GM12874 (cell line): ENCODE results near the gene KRTAP10-3.

ENCODE experiments used
- TF ChIP-seq, protein P1 (sequence below): IDR thresholded peaks from 2 replicates; pipeline ENCODE4 v1.5.1; 2011; ENCODE audit warnings: low read depth, mild to moderate bottlenecking, control low read depth, low read length, moderate library complexity; ENCODE audit not compliant: insufficient read depth

KRTAP10-3 gene

DNA sequence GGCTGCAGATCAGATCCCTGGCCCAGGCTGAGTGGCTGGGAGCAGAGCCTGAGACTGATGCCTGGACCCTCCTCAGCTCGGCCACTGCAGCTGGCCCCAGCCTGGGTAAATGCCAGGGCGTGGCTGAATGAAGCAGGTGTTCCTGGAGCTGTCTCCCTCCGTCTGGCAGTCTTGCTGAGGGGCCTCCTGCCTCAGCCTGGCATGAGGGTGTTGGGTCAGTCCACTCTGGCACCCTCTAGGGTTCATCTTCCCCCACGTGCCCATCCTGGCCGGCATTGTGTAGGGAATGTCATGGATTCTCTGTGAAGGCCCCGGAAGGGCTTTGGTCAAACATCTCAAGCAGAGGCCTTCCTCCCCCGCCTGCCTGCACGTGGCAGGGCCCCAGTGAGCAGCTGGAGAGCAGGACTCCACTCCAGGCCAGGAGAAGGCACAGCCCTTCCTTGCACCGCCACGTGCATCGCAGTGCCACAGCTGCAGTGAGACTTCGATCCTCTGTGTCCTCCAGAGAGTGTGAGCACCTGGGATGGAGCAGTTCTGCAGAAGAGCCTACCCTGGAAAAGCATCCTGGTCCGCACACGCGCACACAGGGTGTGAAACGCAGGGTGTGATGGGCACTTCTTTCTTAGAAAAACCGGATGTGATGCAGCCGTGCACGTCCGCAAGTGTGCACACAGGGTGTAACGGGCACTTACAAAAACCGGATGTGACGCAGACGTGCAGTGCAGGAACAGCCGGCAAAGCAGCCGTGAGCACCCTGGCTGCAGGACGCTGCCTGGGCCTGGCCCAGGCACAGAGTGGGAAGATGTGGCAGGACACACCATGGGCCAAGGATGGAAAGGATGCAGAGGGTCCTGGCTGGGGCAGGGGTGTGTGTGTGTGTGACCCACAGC lies 10.3 kb upstream of the KRTAP10-3 start:
- TF ChIP-seq, protein P1, sequence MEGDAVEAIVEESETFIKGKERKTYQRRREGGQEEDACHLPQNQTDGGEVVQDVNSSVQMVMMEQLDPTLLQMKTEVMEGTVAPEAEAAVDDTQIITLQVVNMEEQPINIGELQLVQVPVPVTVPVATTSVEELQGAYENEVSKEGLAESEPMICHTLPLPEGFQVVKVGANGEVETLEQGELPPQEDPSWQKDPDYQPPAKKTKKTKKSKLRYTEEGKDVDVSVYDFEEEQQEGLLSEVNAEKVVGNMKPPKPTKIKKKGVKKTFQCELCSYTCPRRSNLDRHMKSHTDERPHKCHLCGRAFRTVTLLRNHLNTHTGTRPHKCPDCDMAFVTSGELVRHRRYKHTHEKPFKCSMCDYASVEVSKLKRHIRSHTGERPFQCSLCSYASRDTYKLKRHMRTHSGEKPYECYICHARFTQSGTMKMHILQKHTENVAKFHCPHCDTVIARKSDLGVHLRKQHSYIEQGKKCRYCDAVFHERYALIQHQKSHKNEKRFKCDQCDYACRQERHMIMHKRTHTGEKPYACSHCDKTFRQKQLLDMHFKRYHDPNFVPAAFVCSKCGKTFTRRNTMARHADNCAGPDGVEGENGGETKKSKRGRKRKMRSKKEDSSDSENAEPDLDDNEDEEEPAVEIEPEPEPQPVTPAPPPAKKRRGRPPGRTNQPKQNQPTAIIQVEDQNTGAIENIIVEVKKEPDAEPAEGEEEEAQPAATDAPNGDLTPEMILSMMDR = no peak

- TF ChIP-seq, protein P1 = no peak
Observed at GRCh38 chr21:44568261-44568660, 9.7 kb upstream of the KRTAP10-3 start.

DNA sequence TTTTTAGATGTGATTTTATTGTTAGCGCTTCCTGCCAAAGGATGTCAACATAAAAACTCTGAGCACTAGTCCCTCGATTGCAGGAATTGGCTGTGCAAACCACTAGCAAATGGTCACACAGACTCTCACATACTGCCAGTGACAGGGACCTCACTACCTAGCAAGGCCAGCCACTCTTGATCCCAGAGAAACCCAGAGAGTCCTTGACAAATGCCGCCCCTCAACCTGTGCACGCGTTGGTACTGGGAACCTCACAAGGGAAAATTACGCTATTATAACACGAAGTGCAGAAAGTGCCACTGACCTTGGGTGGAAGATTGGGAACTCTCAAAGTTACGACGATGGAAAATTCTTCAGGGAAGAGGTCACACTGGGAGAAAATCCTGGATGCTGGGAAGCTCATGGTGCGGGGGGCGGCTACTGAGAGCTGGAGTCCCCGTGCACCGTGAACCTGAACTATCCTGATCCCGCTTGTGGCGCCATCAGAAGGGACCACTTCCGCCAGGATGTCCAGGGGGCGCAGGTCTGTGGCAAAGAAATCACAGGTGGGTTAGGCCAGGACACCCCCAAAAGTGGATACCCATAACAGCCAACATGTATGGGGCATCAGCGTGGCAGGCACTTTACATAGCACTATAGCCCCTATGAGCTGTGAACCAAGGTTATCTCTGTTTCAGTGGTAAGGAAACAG lies 9.0 kb upstream of the KRTAP10-3 start:
- TF ChIP-seq, protein P1 = no peak

- TF ChIP-seq, protein P1 = no peak
Observed at GRCh38 chr21:44566403-44566802, 7.8 kb upstream of the KRTAP10-3 start.

- TF ChIP-seq, protein P1 = no peak
Observed at GRCh38 chr21:44564886-44565598, 6.4 kb upstream of the KRTAP10-3 start.

DNA sequence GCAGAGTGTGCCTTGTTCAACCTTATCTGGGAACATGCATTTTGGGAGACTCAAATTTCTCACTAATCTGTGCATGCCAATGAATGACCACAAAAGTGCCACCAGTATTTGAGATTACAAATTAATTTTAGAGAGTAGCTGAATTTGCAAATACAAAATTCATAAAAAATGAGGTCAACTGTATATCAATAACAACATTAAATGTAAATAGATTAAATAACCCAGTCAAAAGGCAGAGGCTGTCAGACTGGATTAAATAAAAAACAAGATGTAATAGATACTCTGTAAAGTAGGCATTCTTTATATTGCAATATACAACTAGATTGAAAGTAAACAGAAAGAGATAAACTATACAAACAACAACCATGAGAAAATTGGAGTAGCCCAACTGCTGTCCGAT lies 5.5 kb upstream of the KRTAP10-3 start:
- TF ChIP-seq, protein P1 = no peak

- TF ChIP-seq, protein P1 = no peak
Observed at GRCh38 chr21:44557491-44558328, 885 bp downstream of the KRTAP10-3 start.
